K562 (cell line): ENCODE data around the gene TAF1B. TPM values are rescaled to one million over a fixed set of nuclear protein-coding genes. Genes with fewer than 3 reads are reported as not detected.
A peak's percentile ranks its signal among the peaks of the same experiment; 100 is the strongest.

ENCODE experiments used
- ATAC-seq: fragments of 200-7000 bp; cut with Tn5 transposase; 3 replicates; pipeline ENCODE4 v1.9.1; 2020; ENCODE audit warnings: moderate library complexity
- BruUV-seq: library from RNA; stranded (reverse); fragments of 400-500 nt; replicated peaks from 2 replicates; lab custom pipeline; 2021; lab: Mats Ljungman, UMichigan
- CTCF ChIA-PET: fragments of 300-600 bp; formaldehyde crosslinking; extraction: SDS; loops from one replicate; lab custom pipeline; 2021; ENCODE audit warnings: low intra/inter-chr PET ratio; lab: Yijun Ruan, JAX
- POLR2A ChIA-PET: fragments of 300-600, 350-650 bp; sonication (Branson Sonifier 250); formaldehyde crosslinking; extraction: SDS; loops from one replicate; lab custom pipeline; 2021; ENCODE audit warnings: antibody characterized with exemption, inconsistent platforms; lab: Yijun Ruan, JAX
- DNase-seq, 4 experiments: peaks; one replicate each; pipeline versions ENCODE4 v3.0.0 to v3.0.0-alpha.2; 2011 to 2018; ENCODE audit warnings: low spot score in 3 of 4, mixed read lengths in 3 of 4; ENCODE audit errors: extremely low read depth in 1 of 4
- FAIRE-seq: peaks from 2 replicates; lab custom pipeline; 2011; peaks lifted over from hg19 to GRCh38; lab: Jason Lieb, UNC
- H2AFZ ChIP-seq: 2 replicates; pipeline ENCODE4 v1.6.0; 2011; ENCODE audit warnings: low read depth, low read length, control low read depth, inconsistent platforms
- H3K27ac ChIP-seq: fragments of 200-600 bp; 3 replicates; pipeline ENCODE4 v1.8.0; 2011; ENCODE audit warnings: low read depth, mild to moderate bottlenecking, control low read depth, inconsistent platforms, low read length, moderate library complexity, mixed read lengths; ENCODE audit errors: extremely low read depth
- H3K27me3 ChIP-seq, 2 experiments: fragments of 300-600 bp in 1 of 2; 2 replicates in 1 of 2; 3 replicates in 1 of 2; pipeline versions ENCODE4 v1.6.0 to v1.8.0; 2011; ENCODE audit warnings: inconsistent platforms in 2 of 2, low read length in 2 of 2, mild to moderate bottlenecking in 1 of 2, mixed read lengths in 1 of 2, moderate library complexity in 1 of 2; ENCODE audit not compliant: control insufficient read depth in 2 of 2, insufficient read depth in 2 of 2
- H3K36me3 ChIP-seq: fragments of 300-600 bp; 3 replicates; pipeline ENCODE4 v1.8.0; 2011; ENCODE audit warnings: mild to moderate bottlenecking, low read length, inconsistent platforms; ENCODE audit not compliant: control insufficient read depth, insufficient read depth
- H3K4me1 ChIP-seq, 2 experiments: fragments of 200-600 bp in 1 of 2; replicated peaks in 1 of 2; 2 replicates in 1 of 2; 3 replicates in 1 of 2; pipeline versions ENCODE4 v1.5.1 to v1.8.0; 2011; ENCODE audit warnings: inconsistent platforms in 2 of 2, low read length in 2 of 2, mild to moderate bottlenecking in 1 of 2, mixed read lengths in 1 of 2, moderate library complexity in 1 of 2; ENCODE audit not compliant: control insufficient read depth in 2 of 2, insufficient read depth in 2 of 2
- H3K4me2 ChIP-seq: 2 replicates; pipeline ENCODE4 v1.6.1; 2011; ENCODE audit warnings: low read length, control low read depth, inconsistent platforms, mixed read lengths; ENCODE audit not compliant: insufficient read depth
- H3K4me3 ChIP-seq: fragments of 200-600 bp; sonication (generic), shearing (Covaris generic); 2 replicates; pipeline ENCODE4 v1.5.1; 2016; ENCODE audit warnings: control low read depth, inconsistent platforms
- H3K79me2 ChIP-seq: fragments of 200-600 bp; 3 replicates; pipeline ENCODE4 v1.8.0; 2011; ENCODE audit warnings: low read length, inconsistent platforms; ENCODE audit not compliant: control insufficient read depth, insufficient read depth
- H3K9ac ChIP-seq, 2 experiments: 2 replicates each; pipeline versions ENCODE4 v1.6.0 to v1.6.1; 2011; ENCODE audit warnings: low read depth in 2 of 2, low read length in 2 of 2, control low read depth in 1 of 2, inconsistent platforms in 1 of 2, mild to moderate bottlenecking in 1 of 2, mixed read lengths in 1 of 2; ENCODE audit not compliant: insufficient read depth in 1 of 2
- H3K9me1 ChIP-seq: one replicate; pipeline ENCODE4 v1.6.0; 2011; ENCODE audit warnings: inconsistent platforms, mild to moderate bottlenecking, low read length, moderate library complexity; ENCODE audit not compliant: control insufficient read depth, insufficient read depth
- H3K9me3 ChIP-seq: replicated peaks from 2 replicates; pipeline ENCODE4 v1.5.1; 2011; ENCODE audit warnings: low read depth, low read length, inconsistent platforms; ENCODE audit not compliant: control insufficient read depth, insufficient read depth
- H4K20me1 ChIP-seq: replicated peaks from 2 replicates; pipeline ENCODE4 v1.6.1; 2011; ENCODE audit warnings: low read length, inconsistent platforms, mixed read lengths; ENCODE audit not compliant: control insufficient read depth, insufficient read depth
- NEUROD1 ChIP-seq: fragments of 150-350 bp; IDR thresholded peaks from 2 replicates; pipeline ENCODE4 v1.6.1; 2014; ENCODE audit warnings: borderline replicate concordance, low read length, low read depth; ENCODE audit not compliant: partially characterized antibody
- NONO ChIP-seq, 2 experiments: fragments of 200-400 bp in 1 of 2; fragments of 450-650 bp in 1 of 2; formaldehyde crosslinking in 1 of 2; IDR thresholded peaks; 2 replicates each; pipeline ENCODE4 v1.6.1; 2017; ENCODE audit warnings: low read depth in 2 of 2, mild to moderate bottlenecking in 2 of 2, moderate library complexity in 2 of 2, low read length in 1 of 2
- REST ChIP-seq, 2 experiments: fragments of 450-650 bp; formaldehyde crosslinking in 1 of 2; IDR thresholded peaks; 2 replicates each; pipeline versions ENCODE4 v1.4.0 to v1.6.1; 2014 to 2020; ENCODE audit warnings: mild to moderate bottlenecking in 2 of 2, borderline replicate concordance in 1 of 2, low read depth in 1 of 2
- THRB ChIP-seq: fragments of 450-650 bp; formaldehyde crosslinking; conservative IDR thresholded peaks from 2 replicates; pipeline ENCODE4 v1.4.0; 2022; ENCODE audit warnings: mild to moderate bottlenecking, missing genetic modification characterization
- ZBTB2 ChIP-seq: fragments of 450-650 bp; IDR thresholded peaks from 2 replicates; pipeline ENCODE4 v1.6.1; 2016; ENCODE audit warnings: antibody characterized with exemption
- ZNF12 ChIP-seq: sonication (generic); formaldehyde crosslinking; IDR thresholded peaks from 2 replicates; pipeline ENCODE4 v1.4.0; 2020; ENCODE audit warnings: mild to moderate bottlenecking, missing genetic modification reagents
- ZNF644 ChIP-seq: fragments of 200-800 bp; sonication (Bioruptor generic); IDR thresholded peaks from 2 replicates; pipeline ENCODE4 v1.6.1; 2016; ENCODE audit warnings: low read depth, missing genetic modification characterization, missing compliant biosample characterization
- ZNF76 ChIP-seq: fragments of 250-450 bp; sonication (Bioruptor Pico); IDR thresholded peaks from 2 replicates; pipeline ENCODE4 v1.4.0; 2020; ENCODE audit warnings: mild to moderate bottlenecking, moderate library complexity, borderline replicate concordance
- whole genome bisulfite sequencing: fragments of 100-300 bp; shearing (Covaris generic); methylation state at CpG from one replicate; pipeline ENCODE4 v1.1.6; 2016; ENCODE audit warnings: low coverage, mixed read lengths; ENCODE audit not compliant: insufficient coverage; ENCODE audit errors: missing lambda C conversion rate; 5-methylcytosine and 5-hydroxymethylcytosine counted together
- in situ Hi-C: fragments of 300-500 bp; cut with MboI; formaldehyde crosslinking; loops from 4 replicates; pipeline ENCODE4 v1.15.0; 2018; ENCODE audit warnings: inconsistent platforms, mixed read lengths
- intact Hi-C: fragments of 100-400 bp; cut with micrococcal nuclease; formaldehyde crosslinking; loops from 2 replicates; pipeline ENCODE4 v1.14.2; 2022
- polyA plus RNA-seq, 8 experiments: library from polyadenylated mRNA; depleted of rRNA in 4 of 8; stranded (reverse) in 5 of 8; unstranded in 3 of 8; fragments of >200 nt; fragmentation: Nextera tagmentation in 2 of 8; fragmentation: Illumina TruSeq in 1 of 8; extraction: Ambion mirVana in 2 of 8; extraction: Trizol in 1 of 8; gene quantifications; 2 replicates each; pipeline versions ENCODE4 v1.2.1 to v1.2.3, GENCODE V29; 2011 to 2014; ENCODE audit warnings: inconsistent platforms in 1 of 8, missing spikeins in 1 of 8
- total RNA-seq, 7 experiments: library from RNA; depleted of rRNA in 6 of 7; stranded (reverse); fragments of >200 nt in 6 of 7; fragmentation: Illumina TruSeq in 2 of 7; extraction: Trizol in 2 of 7; gene quantifications; 2 replicates each; pipeline versions ENCODE4 v1.2.1 to v1.2.3, GENCODE V29; 2011 to 2021; ENCODE audit warnings: low replicate concordance in 1 of 7

The TAF1B gene
- total and polyA plus RNA-seq, 9 of the 15 experiments (the other 6 are each of a cell fraction or from before 2014, with no cell fraction given): 8.8 to 25.1 (median 17.3) TPM

GRCh38 chr2:9806298-9806610, 37.0 kb upstream of the TAF1B start:
- DNase-seq (no peak), ATAC-seq (no peak), FAIRE-seq (no peak)
- Histone ChIP-seq H3K27ac (no peak overlapping the region), H3K4me1 (peaks cover 8 to 27% of the 10 kb centered on the region in 2 experiments), H3K4me2 (no peak overlapping the region), H3K9me3 (no peaks in the 10 kb centered on the region), H3K79me2 (no peaks in the 10 kb centered on the region), H3K9me1 (no peaks in the 10 kb centered on the region), H4K20me1 (no peaks in the 10 kb centered on the region), H3K4me3 (no peak overlapping the region), H3K27me3 (no peaks in the 10 kb centered on the region; a peak in 1 of 5 replicates), H3K36me3 (no peaks in the 10 kb centered on the region), H3K9ac (peak overlapping the region in 1 of 2 experiments; percentile 33; a peak in 1 of 4 replicates), H2AFZ (no peak overlapping the region)
- intact Hi-C loops (loop anchor here (10.0 kb wide), 1 partner anchor 629 kb away; no protein-coding TSS in a partner anchor), in situ Hi-C loops (loop anchor here (25.0 kb wide), 1 partner anchor 856 kb away; no protein-coding TSS in a partner anchor)
- CTCF ChIA-PET: interaction anchor here (0.6 kb wide), 1 partner anchor 15 kb away, joined by 3 read pairs; no protein-coding TSS in a partner anchor
- POLR2A ChIA-PET: no interaction called here
- no TSS peak for BruUV-seq
- 11% methylated on average over 1 of the region's 1 CpG for WGBS
- no peak for TF ChIP-seq ZNF12 (CRISPR knock-in tag)
- TF ChIP-seq NONO (IDR thresholded peaks at IDR 0.05; ENCODE audit: low read depth in 2 of 2, low read length in 1 of 2): no peak
- no peak for TF ChIP-seq ZBTB2
- no peak for TF ChIP-seq ZNF644 (tag)
- no peak for TF ChIP-seq REST (IDR thresholded peaks at IDR 0.05; ENCODE audit: borderline replicate concordance)
- no peak for TF ChIP-seq REST (CRISPR knock-in tag; IDR thresholded peaks at IDR 0.05; ENCODE audit: low read depth)
- no peak for TF ChIP-seq NEUROD1
- no peak for TF ChIP-seq ZNF76 (CRISPR knock-in tag)
- TF ChIP-seq THRB (CRISPR knock-in tag): no peak
